Coronary artery (tissue), 2 donors: ENCODE results near the gene STRA8.
A peak's percentile ranks its signal among the peaks of the same experiment; 100 is the strongest.

ENCODE experiments used
- DNase-seq: peaks from one replicate; pipeline ENCODE4 v3.0.0-alpha.2; 2017; ENCODE audit warnings: low spot score
- H3K27ac ChIP-seq, 2 donors: fragments of 200-600 bp; sonication (generic); one replicate each; pipeline ENCODE4 v1.5.1; 2016 to 2019
- H3K4me3 ChIP-seq: fragments of 200-600 bp; sonication (generic); 2 replicates; pipeline ENCODE4 v1.5.1; 2016; ENCODE audit warnings: mild to moderate bottlenecking, moderate library complexity
- CTCF ChIP-seq: fragments of 200-600 bp; sonication (generic); IDR thresholded peaks from one replicate; pipeline ENCODE4 v1.5.1; 2019; ENCODE audit warnings: antibody characterized with exemption

The STRA8 gene

GRCh38 chr7:135195968-135196629, 37.5 kb upstream of the STRA8 start:
- Histone ChIP-seq H3K27ac (no peak overlapping the region), H3K4me3 (no peak overlapping the region)
- DNase-seq: no peak
- TF ChIP-seq CTCF: no peak

DNA sequence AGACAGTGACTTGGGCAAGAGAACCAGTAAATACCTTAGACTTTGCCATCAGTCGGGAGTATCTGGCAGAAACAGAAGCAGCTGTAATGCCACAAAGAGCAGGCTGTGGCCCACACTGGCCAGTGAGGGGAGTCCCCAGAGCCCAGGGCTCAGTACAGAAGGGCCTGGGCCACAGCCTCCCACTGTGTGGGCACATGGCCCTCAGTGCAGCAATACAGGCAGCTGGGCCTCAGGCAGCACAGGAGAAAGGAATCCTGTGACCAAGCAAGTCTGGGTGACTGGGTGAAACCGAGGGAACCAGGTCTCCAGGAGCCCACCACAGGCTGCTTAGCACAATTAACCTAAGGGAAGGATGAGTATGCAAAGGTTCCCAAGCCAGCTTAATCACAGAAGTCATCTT, 36.3 kb upstream of the STRA8 start:
- no peak overlapping the region for H3K27ac ChIP-seq
- DNase-seq: no peak
- H3K4me3 ChIP-seq: no peak overlapping the region
- no peak for TF ChIP-seq CTCF

DNA sequence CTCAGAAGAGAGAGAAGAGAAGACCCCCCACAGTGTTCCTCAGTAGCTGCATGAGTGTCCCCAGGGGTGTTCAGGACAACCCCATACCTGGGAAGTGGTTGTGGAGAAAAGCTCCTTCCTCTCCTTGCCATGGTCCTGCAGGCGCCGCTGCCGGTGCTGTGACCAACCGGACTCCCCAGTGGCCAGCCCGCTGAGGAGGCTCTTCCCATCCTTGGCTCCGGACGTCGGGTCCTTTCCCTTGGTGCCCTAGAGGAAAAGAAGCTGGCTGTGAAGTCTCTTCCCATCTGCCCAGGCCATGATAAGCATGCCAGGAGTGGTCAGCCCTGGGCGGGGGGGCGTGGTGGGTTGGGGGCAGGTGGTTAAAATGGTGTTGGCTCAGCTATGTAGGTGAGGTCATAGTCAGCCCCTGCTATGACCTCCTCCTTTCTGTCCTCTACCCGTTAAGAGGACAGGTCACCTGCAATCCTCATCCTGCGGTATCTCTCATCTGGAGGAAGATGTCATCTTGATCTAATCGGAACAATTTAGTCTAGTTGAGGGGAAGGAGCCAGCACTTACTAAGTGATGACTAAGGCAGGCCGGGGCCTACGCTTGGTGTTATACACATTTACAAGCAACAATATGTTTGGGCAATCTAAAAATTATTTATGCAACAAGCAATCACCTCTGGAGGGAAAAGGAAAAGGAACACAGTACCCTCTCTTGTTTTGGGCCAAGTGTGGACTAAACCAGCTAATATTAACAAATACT, 35.6 kb upstream of the STRA8 start:
- TF ChIP-seq CTCF: no peak
- Histone ChIP-seq H3K4me3 (no peak overlapping the region), H3K27ac (no peak overlapping the region)
- DNase-seq: no peak

GRCh38 chr7:135199439-135199838, 34.2 kb upstream of the STRA8 start:
- Histone ChIP-seq H3K27ac (no peak overlapping the region), H3K4me3 (no peak overlapping the region)
- no peak for TF ChIP-seq CTCF
- no peak for DNase-seq

DNA sequence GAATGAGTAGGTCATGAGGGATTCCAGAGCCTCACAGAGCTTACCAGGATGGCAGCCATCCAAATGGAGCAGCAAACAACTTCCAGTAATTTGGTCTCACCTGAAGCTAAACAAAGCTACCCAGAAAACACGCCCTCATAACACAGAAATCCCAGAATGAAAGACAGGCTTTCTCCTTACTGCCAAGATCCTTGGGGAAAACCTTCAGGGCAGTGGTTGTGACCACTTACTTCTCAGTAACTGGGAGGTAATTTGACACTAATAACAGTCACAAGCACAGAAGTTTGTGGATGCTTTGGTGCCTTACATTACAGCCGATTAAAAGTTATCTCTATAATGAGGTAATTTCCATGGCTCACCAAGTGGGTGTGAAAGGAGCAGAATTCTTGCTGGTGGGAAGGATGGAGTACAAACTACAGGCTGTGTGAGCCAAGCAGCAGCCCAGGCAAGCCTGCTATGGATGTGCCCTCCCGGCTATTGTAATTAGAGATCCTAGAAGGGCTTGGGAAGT, 32.8 kb upstream of the STRA8 start:
- no peak for TF ChIP-seq CTCF
- no peak for DNase-seq
- Histone ChIP-seq H3K27ac (no peak overlapping the region), H3K4me3 (no peak overlapping the region)

- TF ChIP-seq CTCF: no peak
- DNase-seq: no peak
- Histone ChIP-seq H3K4me3 (no peak overlapping the region), H3K27ac (no peak overlapping the region)
Measured at GRCh38 chr7:135201350-135201749, 32.3 kb upstream of the STRA8 start.

DNA sequence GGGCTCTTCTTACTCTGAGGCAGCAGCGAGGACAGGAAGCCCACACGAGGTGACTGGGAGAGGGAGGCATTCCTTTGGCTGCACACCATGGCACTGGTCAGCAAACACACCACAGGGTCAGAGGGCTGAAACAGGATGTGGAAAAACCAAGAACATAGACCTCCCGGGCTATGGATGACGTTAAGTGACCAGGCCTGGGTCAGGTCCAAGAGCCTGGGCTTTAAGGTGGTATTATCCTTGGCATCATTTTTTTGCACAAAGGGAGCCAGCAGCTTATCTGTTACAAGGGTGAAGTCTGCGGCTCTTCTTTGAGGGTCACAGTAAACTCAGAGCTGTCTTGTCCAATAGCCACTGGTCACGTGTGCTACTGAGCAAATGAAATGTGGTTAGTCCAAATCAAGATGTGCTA, 29.3 kb upstream of the STRA8 start:
- Histone ChIP-seq H3K4me3 (no peak overlapping the region), H3K27ac (peak overlapping the region; percentile 35 to 61)
- no peak for TF ChIP-seq CTCF
- no peak for DNase-seq
